HG02759 (cell line): ENCODE results near the gene KRTAP24-1.

ENCODE experiments used
- ATAC-seq: cut with Tn5 transposase; IDR thresholded peaks from one replicate; pipeline ENCODE4 v1.9.1; 2021; ENCODE audit warnings: mild to moderate bottlenecking, moderate library complexity; ENCODE audit not compliant: unreplicated experiment

Gene KRTAP24-1

GRCh38 chr21:30234643-30235042, 48.1 kb downstream of the KRTAP24-1 start:
- ATAC-seq: no peak

DNA sequence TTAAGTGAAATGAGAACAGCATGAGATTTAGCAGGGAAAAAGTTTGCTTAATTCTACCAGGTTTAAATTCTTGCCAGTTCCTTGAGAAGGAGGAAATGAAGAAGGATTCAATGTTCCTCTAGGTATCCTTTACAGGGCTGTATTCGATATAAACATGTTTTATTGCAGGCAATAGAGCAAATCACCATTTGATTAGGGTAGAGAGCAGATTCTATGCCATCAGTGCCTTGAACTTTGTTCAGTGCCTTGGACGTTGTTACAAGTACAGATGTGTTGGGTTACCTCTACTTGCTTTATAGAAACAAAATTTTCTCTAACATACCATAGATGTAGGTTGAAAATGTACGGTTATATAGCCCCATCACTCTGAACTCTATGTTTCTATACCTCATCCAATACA, 48.7 kb downstream of the KRTAP24-1 start:
- ATAC-seq: no peak

DNA sequence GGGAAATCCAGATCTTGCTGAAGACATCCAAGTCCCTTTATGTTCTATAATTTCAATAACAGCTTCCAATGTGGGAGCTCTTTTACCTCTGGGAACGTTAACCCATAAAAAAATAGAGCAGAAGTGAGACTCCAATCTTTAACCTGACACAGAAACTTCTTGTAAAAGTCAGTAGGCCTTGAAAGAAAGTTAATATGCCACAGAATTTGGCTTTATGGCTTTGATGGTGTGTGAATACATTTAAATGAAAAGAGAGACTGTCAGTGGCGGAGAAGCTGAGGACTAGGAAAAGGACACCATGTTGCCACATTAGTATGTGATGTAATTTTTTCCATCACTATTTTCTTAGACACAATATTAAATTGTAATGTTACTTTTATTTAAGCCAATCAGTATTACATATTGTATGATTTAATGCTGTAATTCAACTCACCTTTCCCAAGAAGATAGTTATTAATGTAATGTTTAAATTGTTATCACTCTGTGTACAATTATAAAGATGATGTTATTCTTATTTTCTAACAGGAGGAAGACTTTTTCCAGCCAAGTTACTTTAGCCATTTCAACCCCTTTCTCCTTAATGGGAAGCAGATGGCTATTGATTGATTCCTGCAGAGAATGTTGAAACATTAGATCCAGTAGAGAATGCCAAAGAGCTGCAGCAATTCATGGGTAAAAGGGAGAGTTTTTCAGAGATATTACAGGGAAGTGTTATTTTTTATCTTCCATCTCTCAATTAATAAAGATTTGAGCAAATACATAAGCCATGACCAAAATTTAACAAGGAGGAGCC, 49.3 kb downstream of the KRTAP24-1 start:
- no peak for ATAC-seq

DNA sequence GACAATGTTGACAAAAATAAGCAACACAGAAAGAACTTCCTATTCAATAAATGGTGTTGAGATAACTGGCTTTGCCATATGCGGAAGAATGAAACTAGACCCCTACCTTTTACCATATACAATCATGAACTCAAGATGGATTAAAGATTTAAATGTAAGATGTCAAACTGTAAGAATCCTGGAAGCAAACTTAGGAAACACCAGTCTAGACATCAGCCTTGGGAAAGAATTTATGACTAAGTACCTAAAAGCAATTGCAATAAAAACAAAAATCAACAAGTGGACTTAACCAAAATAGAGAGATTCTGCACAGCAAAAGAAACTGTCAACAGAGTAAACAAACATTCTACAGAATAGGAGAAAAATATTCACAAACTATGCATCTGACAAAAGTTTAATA, 50.7 kb downstream of the KRTAP24-1 start:
- no peak for ATAC-seq
